GM10266 (cell line): ENCODE results near the gene VPS18.
A peak's percentile ranks its signal among the peaks of the same experiment; 100 is the strongest.

ENCODE experiments used
- DNase-seq: peaks from one replicate; pipeline ENCODE4 v3.0.0; 2012; ENCODE audit errors: extremely low spot score
- CTCF ChIP-seq: IDR thresholded peaks from 2 replicates; pipeline ENCODE4 v1.5.1; 2012; ENCODE audit warnings: mild to moderate bottlenecking, low read depth; ENCODE audit not compliant: control insufficient read depth, insufficient read depth; ENCODE audit errors: missing control alignments

VPS18 gene

GRCh38 chr15:40934457-40934856 is 40.2 kb downstream of the VPS18 start:
- DNase-seq, result no peak
- TF ChIP-seq CTCF, result no peak

- no peak for DNase-seq
- TF ChIP-seq CTCF, result no peak
These were observed 42.0 kb downstream of the VPS18 start for GRCh38 chr15:40936234-40936708.

- TF ChIP-seq CTCF, result no peak
- DNase-seq, result no peak
These were observed 42.7 kb downstream of the VPS18 start for GRCh38 chr15:40936709-40937666.

- TF ChIP-seq CTCF, result peak; percentile 27
- no peak for DNase-seq
These were observed 43.7 kb downstream of the VPS18 start for GRCh38 chr15:40937762-40938535.

GRCh38 chr15:40938536-40938870 is 44.3 kb downstream of the VPS18 start:
- DNase-seq, result no peak
- no peak for TF ChIP-seq CTCF

GRCh38 chr15:40940296-40940801 is 46.1 kb downstream of the VPS18 start:
- DNase-seq, result no peak
- TF ChIP-seq CTCF, result no peak
